Esophagus squamous epithelium (tissue), 4 donors: ENCODE measurements around the gene SIL1.

ENCODE experiments used
- POLR2A ChIP-seq, 4 donors: fragments of 450-650 bp; IDR thresholded peaks; one replicate each; pipeline ENCODE4 v1.6.1; 2017; ENCODE audit warnings: antibody characterized with exemption in 4 of 4, mild to moderate bottlenecking in 4 of 4, moderate library complexity in 3 of 4
- TF ChIP-seq, protein P1 (sequence below), 6 experiments: fragments of 450-650 bp in 4 of 6; fragments of 200-600 bp in 2 of 6; sonication (generic) in 2 of 6; IDR thresholded peaks; one replicate each; pipeline ENCODE4 v1.5.1; 2016 to 2019; ENCODE audit warnings: antibody characterized with exemption in 6 of 6, mild to moderate bottlenecking in 4 of 6, moderate library complexity in 4 of 6

DNA sequence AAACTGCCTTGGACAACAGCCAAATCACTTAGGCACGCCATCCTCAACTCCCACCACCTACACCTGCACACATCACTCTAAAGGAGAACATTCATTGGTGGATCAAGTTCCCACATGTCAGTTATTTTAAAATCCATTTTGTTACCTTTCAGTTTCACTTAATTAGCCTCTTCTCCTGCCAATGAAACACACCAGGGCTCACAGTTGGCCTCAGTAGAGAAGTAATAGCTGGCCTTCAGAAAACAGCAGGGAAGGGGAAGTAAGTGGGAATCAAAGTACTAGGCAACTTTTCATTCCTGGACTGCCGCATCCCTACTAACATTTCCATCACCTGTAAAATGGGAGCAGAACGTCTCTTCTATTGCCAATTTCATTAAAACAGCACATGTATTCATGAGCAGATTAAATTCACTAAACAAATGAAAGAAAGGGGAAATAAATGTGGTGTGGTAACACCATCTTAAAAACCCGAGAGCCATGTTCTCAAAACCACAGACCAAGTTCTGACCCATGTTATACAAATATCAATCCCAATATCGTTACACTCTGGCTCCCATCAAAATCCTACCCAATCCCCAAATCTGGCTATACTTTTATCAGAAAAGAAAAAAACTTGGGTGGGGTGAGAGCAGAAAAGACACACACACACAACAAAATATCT lies 1.7 kb downstream of the SIL1 start:
- TF ChIP-seq, protein P1, sequence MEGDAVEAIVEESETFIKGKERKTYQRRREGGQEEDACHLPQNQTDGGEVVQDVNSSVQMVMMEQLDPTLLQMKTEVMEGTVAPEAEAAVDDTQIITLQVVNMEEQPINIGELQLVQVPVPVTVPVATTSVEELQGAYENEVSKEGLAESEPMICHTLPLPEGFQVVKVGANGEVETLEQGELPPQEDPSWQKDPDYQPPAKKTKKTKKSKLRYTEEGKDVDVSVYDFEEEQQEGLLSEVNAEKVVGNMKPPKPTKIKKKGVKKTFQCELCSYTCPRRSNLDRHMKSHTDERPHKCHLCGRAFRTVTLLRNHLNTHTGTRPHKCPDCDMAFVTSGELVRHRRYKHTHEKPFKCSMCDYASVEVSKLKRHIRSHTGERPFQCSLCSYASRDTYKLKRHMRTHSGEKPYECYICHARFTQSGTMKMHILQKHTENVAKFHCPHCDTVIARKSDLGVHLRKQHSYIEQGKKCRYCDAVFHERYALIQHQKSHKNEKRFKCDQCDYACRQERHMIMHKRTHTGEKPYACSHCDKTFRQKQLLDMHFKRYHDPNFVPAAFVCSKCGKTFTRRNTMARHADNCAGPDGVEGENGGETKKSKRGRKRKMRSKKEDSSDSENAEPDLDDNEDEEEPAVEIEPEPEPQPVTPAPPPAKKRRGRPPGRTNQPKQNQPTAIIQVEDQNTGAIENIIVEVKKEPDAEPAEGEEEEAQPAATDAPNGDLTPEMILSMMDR (IDR thresholded peaks at IDR 0.05): no peak
- TF ChIP-seq POLR2A (IDR thresholded peaks at IDR 0.05): no peak
